COLO668 (cell line): ENCODE measurements around the gene PDE4A.
"Not testable (repeated sequence)": the region's sequence is repeated elsewhere in the genome, so short reads cannot be mapped to it uniquely, and the experiment has no call there.

Experiments used
- DNase-seq: peaks from one replicate; lab custom pipeline; 2025; ENCODE audit not compliant: unreplicated experiment; lab: John Stamatoyannopoulos, UW

The PDE4A gene

GRCh38 chr19:10424011-10424637 is 3.8 kb downstream of the PDE4A start:
- peak; percentile 75 for DNase-seq

GRCh38 chr19:10427169-10427568 is 6.8 kb downstream of the PDE4A start:
- no peak for DNase-seq

GRCh38 chr19:10428996-10429381 is 8.7 kb downstream of the PDE4A start:
- DNase-seq = no peak

GRCh38 chr19:10430505-10431253 is 10.3 kb downstream of the PDE4A start:
- no peak for DNase-seq

GRCh38 chr19:10431254-10431942 is 11.1 kb downstream of the PDE4A start:
- no peak for DNase-seq

- DNase-seq = no peak
Measured at GRCh38 chr19:10431943-10432735, 11.8 kb downstream of the PDE4A start.

GRCh38 chr19:10432736-10433130 is 12.4 kb downstream of the PDE4A start:
- DNase-seq = no peak

GRCh38 chr19:10433131-10433536 is 12.8 kb downstream of the PDE4A start:
- no peak for DNase-seq

- DNase-seq = no peak
Measured at GRCh38 chr19:10439588-10439987, 19.2 kb downstream of the PDE4A start.

- no peak for DNase-seq
Measured at GRCh38 chr19:10442698-10443097, 22.4 kb downstream of the PDE4A start.

- no peak for DNase-seq
Measured at GRCh38 chr19:10449037-10449436, 28.7 kb downstream of the PDE4A start.

GRCh38 chr19:10450191-10450852 is 30.0 kb downstream of the PDE4A start:
- no peak for DNase-seq

- DNase-seq = no peak
Measured at GRCh38 chr19:10450853-10451609, 30.7 kb downstream of the PDE4A start.

GRCh38 chr19:10452726-10453618 is 32.6 kb downstream of the PDE4A start:
- no peak for DNase-seq

- DNase-seq = no peak
Measured at GRCh38 chr19:10453852-10454251, 33.5 kb downstream of the PDE4A start.

GRCh38 chr19:10454267-10454666 is 33.9 kb downstream of the PDE4A start:
- DNase-seq = no peak

- not testable (repeated sequence) for DNase-seq
Measured at GRCh38 chr19:10458733-10459132, 38.4 kb downstream of the PDE4A start.

- no peak for DNase-seq
Measured at GRCh38 chr19:10460714-10461046, 40.3 kb downstream of the PDE4A start.
